Right lobe of liver (tissue), 6 donors: ENCODE results near the gene UTP4. TPM values are rescaled to one million over a fixed set of nuclear protein-coding genes. Genes with fewer than 3 reads are reported as not detected.
"Not testable (repeated sequence)": the region's sequence is repeated elsewhere in the genome, so short reads cannot be mapped to it uniquely, and the experiment has no call there.

Experiments
- ATAC-seq, 4 donors: fragments of 200-7000 bp; cut with Tn5 transposase; one replicate each; pipeline ENCODE4 v1.9.1; 2020; ENCODE audit warnings: mild to moderate bottlenecking in 4 of 4, moderate library complexity in 4 of 4
- DNase-seq, 3 donors: peaks; one replicate each; pipeline ENCODE4 v3.0.0-alpha.2; 2020
- H3K27ac ChIP-seq, 3 donors: fragments of 200-600 bp; one replicate each; pipeline ENCODE4 v1.8.0; 2022
- H3K27me3 ChIP-seq, 2 donors: fragments of 200-600 bp; one replicate each; pipeline ENCODE4 v1.8.0; 2022
- H3K36me3 ChIP-seq, 4 donors: fragments of 200-600 bp; sonication (generic) in 1 of 4; one replicate each; pipeline versions ENCODE4 v1.5.1 to v1.8.0; 2017 to 2022; ENCODE audit warnings: control low read depth in 1 of 4
- H3K4me1 ChIP-seq, 4 donors: fragments of 200-600 bp; sonication (generic) in 1 of 4; one replicate each; pipeline versions ENCODE4 v1.5.1 to v1.8.0; 2017 to 2022; ENCODE audit warnings: control low read depth in 1 of 4
- H3K4me3 ChIP-seq, 3 donors: fragments of 200-600 bp; one replicate each; pipeline ENCODE4 v1.8.0; 2022
- H3K9me3 ChIP-seq, 4 donors: fragments of 200-600 bp; sonication (generic) in 1 of 4; one replicate each; pipeline versions ENCODE4 v1.5.1 to v1.8.0; 2017 to 2022; ENCODE audit warnings: control low read depth in 1 of 4
- CTCF ChIP-seq, 4 donors: fragments of 200-600 bp in 3 of 4; fragments of 450-650 bp in 1 of 4; IDR thresholded peaks; one replicate each; pipeline versions ENCODE4 v1.5.1 to v1.8.0; 2016 to 2022; ENCODE audit warnings: antibody characterized with exemption in 4 of 4, mild to moderate bottlenecking in 2 of 4
- POLR2A ChIP-seq: fragments of 450-650 bp; IDR thresholded peaks from one replicate; pipeline ENCODE4 v1.6.1; 2017; ENCODE audit warnings: antibody characterized with exemption, mild to moderate bottlenecking
- WGBS: methylation state at CpG from one replicate; pipeline ENCODE4 v1.1.6; 2018; ENCODE audit warnings: low coverage, low lambda C conversion rate; ENCODE audit not compliant: insufficient coverage; ENCODE audit errors: missing lambda C conversion rate; 5-methylcytosine and 5-hydroxymethylcytosine counted together
- intact Hi-C, 2 donors: fragments of 100-400 bp; cut with DNase I; formaldehyde crosslinking; loops; one replicate each; pipeline versions ENCODE4 v1.11.2 to v1.14.1; 2022
- total RNA-seq, 6 experiments: library from RNA; depleted of rRNA in 2 of 6; stranded (reverse); fragments of >200 nt in 2 of 6; fragmentation: NEBNext Ultra II Directional in 3 of 6; extraction: Animal tissue kit (Norgen Biotek cat#: 25700) in 3 of 6; gene quantifications; one replicate each; pipeline versions ENCODE4 v1.1.0 to v1.2.4, GENCODE V29; 2016 to 2023
- donor health status: DM: no; HTN: yes; CAD: no.
- donor health status: DM: no; HTN: no; CAD: no.
- donor health status: DM: no; HTN: no; CAD: no.
- donor health status: DM: no; HTN: yes; CAD: no.
- donor health status: DM: no; HTN: yes; CAD: no.

UTP4 gene
- total RNA-seq, 6 experiments from 2014 or later, result 13.9 to 22.2 (median 19.6) TPM

DNA sequence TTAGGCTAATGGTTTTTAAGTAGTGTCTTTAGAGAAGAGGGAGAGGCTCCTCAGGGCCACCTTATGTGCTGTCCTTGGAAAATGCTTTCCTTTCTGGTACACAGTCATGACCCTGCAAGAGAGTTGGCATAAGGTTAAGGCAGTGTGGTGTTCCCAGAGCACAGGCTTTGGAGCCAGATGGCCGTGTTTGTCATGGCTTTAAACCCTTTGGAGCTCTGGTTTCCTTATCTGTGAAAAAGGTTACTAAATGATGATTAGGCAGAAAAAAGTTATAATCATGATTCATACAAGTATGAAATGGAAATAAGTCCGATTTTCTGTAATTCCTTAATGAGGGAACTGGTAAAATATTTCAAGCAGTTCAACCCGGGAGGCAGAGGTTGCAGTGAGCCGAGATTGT is 13.2 kb downstream of the UTP4 start:
- ATAC-seq (no peak), DNase-seq (no peak)
- intact Hi-C loops, result no loop called here
- H3K4me1 ChIP-seq, result no peaks in the 10 kb centered on the region
- H3K4me3 ChIP-seq, result no peak overlapping the region
- no peaks in the 10 kb centered on the region for H3K27me3 ChIP-seq
- H3K9me3 ChIP-seq, result no peaks in the 10 kb centered on the region
- no peak overlapping the region for H3K27ac ChIP-seq
- WGBS, result 75% methylated on average over 4 of the region's 4 CpGs
- H3K36me3 ChIP-seq, result peaks cover 0 to 49% (median 9%) of the 10 kb centered on the region in 4 donors
- TF ChIP-seq POLR2A, result no peak

- not testable (repeated sequence) for H3K4me3 ChIP-seq, H3K4me1 ChIP-seq, DNase-seq, ATAC-seq, H3K27ac ChIP-seq, H3K27me3 ChIP-seq, H3K9me3 ChIP-seq
- intact Hi-C loops, result loop anchor here in 1 of 2 donors (10.0 kb wide), 1 partner anchor 145 kb away; no protein-coding TSS in a partner anchor
- WGBS, result 75% methylated on average over 4 of the region's 9 CpGs
- peaks cover 0 to 50% (median 17%) of the 10 kb centered on the region in 4 donors for H3K36me3 ChIP-seq
Observed at GRCh38 chr16:69149621-69150020, 17.2 kb downstream of the UTP4 start.

DNA sequence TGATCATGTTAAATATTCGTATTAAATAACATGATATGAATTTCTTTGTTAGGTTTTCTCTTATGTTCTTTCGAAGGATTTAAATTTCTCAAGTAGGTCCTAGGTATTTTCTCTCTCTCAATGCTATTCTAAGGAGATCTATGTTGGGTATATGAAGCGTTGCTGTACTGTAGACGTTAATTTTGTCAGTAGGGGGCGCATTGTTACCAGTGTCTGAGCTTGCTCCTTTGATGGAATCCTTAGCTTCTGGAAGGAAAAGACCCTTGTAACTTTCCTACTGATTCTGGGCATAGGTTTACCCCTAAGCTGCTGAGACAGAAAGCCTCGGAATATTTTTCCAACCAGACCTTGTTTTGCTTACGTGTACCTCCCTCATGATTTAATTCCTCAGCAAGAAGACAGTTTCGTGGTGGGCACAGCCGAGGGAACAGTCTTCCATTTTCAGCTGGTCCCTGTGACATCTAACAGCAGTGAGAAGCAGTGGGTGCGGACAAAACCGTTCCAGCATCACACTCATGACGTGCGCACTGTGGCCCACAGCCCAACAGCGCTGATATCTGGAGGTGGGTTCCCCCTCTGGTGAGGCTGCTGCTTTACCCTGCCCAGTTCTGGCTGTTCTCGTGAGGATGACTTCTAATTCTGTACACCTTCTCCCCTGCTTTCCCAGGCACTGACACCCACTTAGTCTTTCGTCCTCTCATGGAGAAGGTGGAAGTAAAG is 17.9 kb downstream of the UTP4 start:
- peak; percentile 84 to 93 (median 90) for ATAC-seq
- TF ChIP-seq POLR2A, result no peak
- TF ChIP-seq CTCF (IDR thresholded peaks at IDR 0.05), result peak; percentile 75 to 79 (median 78)

DNA sequence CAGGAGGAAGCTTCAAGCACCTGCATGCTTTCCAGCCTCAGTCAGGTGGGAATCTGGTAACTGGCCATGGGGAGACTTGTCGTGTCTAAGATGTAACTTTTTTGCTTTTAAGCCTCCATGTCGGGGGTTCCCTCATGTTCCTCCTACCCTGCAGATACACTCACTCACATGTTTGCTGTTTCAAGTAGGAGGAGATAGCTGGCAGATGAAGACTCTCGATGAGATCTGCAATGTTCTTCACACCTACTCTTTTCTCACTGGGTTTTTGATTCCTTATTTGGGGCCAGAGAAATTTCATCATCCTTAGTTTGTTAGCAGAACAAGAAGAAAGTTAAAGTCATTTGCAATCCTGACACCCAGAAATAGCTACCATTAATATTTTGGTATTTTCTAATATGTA is 24.7 kb downstream of the UTP4 start:
- peaks cover 0 to 70% (median 23%) of the 10 kb centered on the region in 4 donors for H3K36me3 ChIP-seq
- H3K4me1 ChIP-seq, result no peaks in the 10 kb centered on the region
- 80% methylated on average over 1 of the region's 3 CpGs for WGBS
- intact Hi-C loops, result loop anchor here in 1 of 2 donors (10.0 kb wide), 1 partner anchor 138 kb away; no protein-coding TSS in a partner anchor
- DNase-seq (no peak), ATAC-seq (no peak)
- H3K4me3 ChIP-seq, result no peak overlapping the region
- TF ChIP-seq POLR2A (no peak), CTCF (IDR thresholded peaks at IDR 0.05) (no peak)
- no peak overlapping the region for H3K27ac ChIP-seq
- no peaks in the 10 kb centered on the region for H3K9me3 ChIP-seq
- no peaks in the 10 kb centered on the region for H3K27me3 ChIP-seq

More for the DNA sequence above, 17.9 kb downstream of the UTP4 start:
- Histone ChIP-seq H3K36me3 (peaks cover 0 to 50% (median 15%) of the 10 kb centered on the region in 4 donors), H3K9me3 (no peaks in the 10 kb centered on the region), H3K27me3 (no peaks in the 10 kb centered on the region), H3K4me1 (no peaks in the 10 kb centered on the region), H3K27ac (no peak overlapping the region), H3K4me3 (no peak overlapping the region)
- intact Hi-C loops, result loop anchor here in 1 of 2 donors (10.0 kb wide), 1 partner anchor 144 kb away; no protein-coding TSS in a partner anchor
- peak in 1 of 3 donors; percentile 51 for DNase-seq
- 58% methylated on average over 15 of the region's 16 CpGs for WGBS

- H3K27ac ChIP-seq, result no peak overlapping the region
- intact Hi-C loops, result no loop called here
- ATAC-seq, result no peak
- no peak overlapping the region for H3K4me3 ChIP-seq
- 100% methylated on average over 1 of the region's 1 CpG for WGBS
- H3K36me3 ChIP-seq, result peaks cover 0 to 62% (median 18%) of the 10 kb centered on the region in 4 donors
- H3K27me3 ChIP-seq, result no peaks in the 10 kb centered on the region
- no peaks in the 10 kb centered on the region for H3K4me1 ChIP-seq
- no peak for TF ChIP-seq CTCF (IDR thresholded peaks at IDR 0.05)
- TF ChIP-seq POLR2A, result no peak
- no peaks in the 10 kb centered on the region for H3K9me3 ChIP-seq
- DNase-seq, result no peak
Observed at GRCh38 chr16:69160192-69160591, 27.7 kb downstream of the UTP4 start.
